KBM-7 (cell line): Measurements from ENCODE around the gene COL11A2.

Experiments used
- DNase-seq: peaks from one replicate; pipeline ENCODE4 v3.0.0-alpha.2; 2015
- in situ Hi-C: fragments of 300-500 bp; cut with MboI; formaldehyde crosslinking; loops from 2 replicates; pipeline ENCODE4 v1.14.3; 2020; ENCODE audit warnings: low sequenced_read_pairs, low pct_unique_long_range_greater_than_20kb, mixed read lengths

COL11A2 gene

DNA sequence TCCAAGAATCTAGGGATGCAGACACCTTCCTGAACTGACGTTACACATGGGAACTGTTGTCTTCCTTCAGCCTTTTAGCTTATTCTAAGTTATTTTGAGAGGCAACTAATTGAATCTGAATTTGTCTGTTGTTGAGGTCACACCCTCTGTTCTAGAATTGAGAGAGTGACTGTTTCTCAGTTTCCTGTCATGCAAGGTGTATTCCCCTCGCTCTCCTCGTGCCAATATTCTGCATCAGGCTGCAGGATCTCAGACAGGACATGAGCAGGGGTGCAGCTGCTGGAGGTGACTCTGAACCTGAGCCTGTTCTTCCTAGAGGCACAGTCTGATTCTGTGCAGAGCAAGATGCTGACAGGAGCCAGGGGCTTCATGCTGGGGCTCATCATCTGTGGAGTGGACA, 63.9 kb downstream of the COL11A2 start:
- DNase-seq = no peak
- in situ Hi-C loops = no loop called here

DNA sequence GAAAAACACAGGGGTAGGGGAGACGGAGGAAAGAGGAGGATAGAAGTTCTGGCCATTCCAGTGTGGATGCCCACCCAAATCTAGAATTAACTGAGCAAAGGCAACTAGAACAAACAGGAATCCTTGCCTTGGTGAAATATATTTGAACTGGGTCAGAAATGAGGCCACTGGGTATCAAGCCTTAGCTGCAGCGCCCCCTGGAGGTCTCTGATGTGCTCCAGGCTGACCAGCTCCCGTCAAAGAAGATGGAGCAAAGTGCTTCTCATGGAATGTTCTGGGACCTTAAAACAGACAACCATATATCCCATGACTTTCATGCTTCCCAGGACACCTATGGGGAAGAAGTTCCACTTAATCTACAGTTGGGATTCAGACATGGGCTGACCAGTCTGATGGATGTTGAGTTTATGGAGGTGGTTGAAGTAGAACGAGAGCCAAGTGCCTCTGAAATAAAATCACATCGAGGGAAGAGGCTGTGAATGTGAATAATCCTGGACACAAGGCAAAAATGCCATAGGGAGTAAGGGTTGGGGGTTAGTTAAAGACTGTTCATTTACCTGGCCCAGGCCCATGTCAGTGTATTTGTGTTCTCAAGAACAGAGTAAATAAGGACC, 66.1 kb downstream of the COL11A2 start:
- peak; percentile 55 for DNase-seq
- in situ Hi-C loops = no loop called here

GRCh38 chr6:33124947-33125346, 67.3 kb downstream of the COL11A2 start:
- in situ Hi-C loops = no loop called here
- DNase-seq = no peak

DNA sequence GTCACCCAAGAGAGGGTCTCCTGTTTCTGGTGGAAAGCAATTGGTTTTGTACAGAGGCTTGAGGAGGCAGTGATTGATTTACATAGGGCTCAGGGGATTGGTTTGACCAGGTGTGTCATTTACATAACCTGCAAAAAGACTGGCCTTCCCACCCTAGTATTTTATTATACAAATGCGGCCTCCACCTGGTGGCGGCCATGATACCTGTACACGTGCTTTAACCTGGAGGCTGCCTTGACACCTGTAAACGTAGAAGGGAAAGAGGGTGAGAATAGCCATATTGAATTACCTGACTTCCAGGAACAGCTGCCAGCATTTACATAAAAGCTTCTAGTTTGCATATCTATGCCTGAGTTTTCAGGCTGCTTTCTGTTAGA, 67.8 kb downstream of the COL11A2 start:
- DNase-seq = no peak
- in situ Hi-C loops = no loop called here

- peak; percentile 82 for DNase-seq
- in situ Hi-C loops = no loop called here
Measured at GRCh38 chr6:33123732-33124524, 68.3 kb downstream of the COL11A2 start.

DNA sequence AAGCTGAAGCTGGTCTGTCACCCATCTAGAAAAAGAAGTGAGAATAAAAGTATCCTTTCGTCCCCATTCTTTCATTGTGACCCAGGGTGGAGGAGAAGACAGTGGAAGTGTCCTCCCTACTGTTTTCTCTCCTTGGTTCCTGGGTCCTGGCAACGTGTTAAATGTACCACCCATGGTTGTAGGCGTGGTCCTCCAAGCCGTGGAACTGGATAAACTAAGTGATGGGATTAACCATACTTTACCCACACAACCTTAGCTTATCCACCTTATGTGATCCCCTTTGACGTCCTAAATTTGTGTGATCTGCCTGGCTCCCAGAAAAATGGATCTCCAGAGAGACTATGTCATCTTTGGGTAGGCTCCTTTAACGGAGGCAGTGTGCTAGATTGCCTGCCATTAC, 69.1 kb downstream of the COL11A2 start:
- in situ Hi-C loops = no loop called here
- DNase-seq = no peak

GRCh38 chr6:33120001-33120400, 72.3 kb downstream of the COL11A2 start:
- in situ Hi-C loops = no loop called here
- no peak for DNase-seq

DNA sequence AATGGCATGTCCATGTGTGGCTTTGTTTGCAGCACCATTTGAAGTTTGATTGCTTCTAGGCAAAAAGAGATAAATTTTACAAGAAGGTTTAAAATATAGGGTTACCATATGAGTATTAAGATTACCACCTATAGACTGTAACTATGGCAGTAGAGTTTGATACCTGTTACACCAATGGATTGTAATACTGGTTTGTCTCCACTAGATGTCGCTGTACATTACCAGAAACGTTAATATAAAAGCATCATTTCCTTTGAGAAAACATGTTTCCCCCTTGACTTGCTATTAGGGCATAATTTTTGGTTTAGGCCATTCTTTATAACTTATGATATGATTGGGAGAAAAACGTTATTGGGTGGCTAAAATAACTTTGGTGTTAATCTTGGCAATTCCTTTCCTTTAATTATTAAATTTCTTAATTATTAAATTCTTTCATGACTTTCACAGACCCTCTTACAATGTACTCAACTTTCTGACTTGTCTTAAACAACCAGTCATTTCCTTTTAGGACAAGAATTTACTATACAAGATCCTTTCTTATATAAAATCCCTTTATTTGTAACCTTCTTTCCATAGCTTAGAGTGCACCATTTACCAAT, 73.6 kb downstream of the COL11A2 start:
- in situ Hi-C loops = no loop called here
- DNase-seq = peak; percentile 58

- in situ Hi-C loops = no loop called here
- DNase-seq = no peak
Measured at GRCh38 chr6:33117811-33118277, 74.4 kb downstream of the COL11A2 start.

GRCh38 chr6:33116841-33117711, 75.2 kb downstream of the COL11A2 start:
- in situ Hi-C loops = no loop called here
- no peak for DNase-seq

- in situ Hi-C loops = no loop called here
- DNase-seq = no peak
Measured at GRCh38 chr6:33116417-33116816, 75.8 kb downstream of the COL11A2 start.

DNA sequence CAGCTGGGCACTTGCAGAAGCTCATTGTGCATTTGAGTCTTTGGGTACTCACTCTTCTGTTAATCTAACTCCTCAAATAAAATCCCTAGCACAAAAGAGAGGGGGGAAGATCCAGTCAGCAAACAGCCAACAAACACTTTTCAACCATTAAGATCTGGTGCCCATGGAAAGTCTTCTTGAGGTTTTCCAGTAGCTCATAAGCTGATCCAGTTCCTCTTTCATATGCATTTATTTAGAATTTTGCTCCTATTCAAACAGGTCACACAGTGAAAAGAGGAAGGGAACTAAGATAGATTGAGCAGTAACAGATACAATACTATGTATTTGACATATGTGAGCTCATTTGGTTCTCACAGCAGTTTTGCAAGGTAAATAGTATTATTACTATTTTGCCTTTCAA, 77.9 kb downstream of the COL11A2 start:
- in situ Hi-C loops = no loop called here
- DNase-seq = peak; percentile 70

DNA sequence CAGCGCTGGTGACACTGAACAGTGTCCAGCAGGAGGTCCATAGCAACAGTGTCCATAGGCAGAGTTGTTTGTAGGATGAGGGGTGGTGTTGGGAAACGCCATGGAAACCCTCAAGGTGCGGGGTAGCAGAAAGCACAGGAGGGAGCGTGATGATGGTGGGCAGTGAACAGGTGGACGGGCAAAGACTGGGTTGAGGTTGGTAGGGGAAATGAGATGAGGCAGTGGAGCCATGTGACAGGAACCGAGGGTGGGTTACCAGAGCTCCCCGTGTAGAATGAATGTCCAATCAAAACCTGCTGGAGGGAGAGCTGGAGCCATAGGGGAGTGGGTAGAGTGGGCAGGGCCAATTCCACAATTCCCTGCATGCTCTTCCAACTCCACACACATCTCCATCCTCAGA, 78.5 kb downstream of the COL11A2 start:
- in situ Hi-C loops = no loop called here
- DNase-seq = no peak
